ENCODE results near the gene IDI1. TPM values are rescaled to one million over a fixed set of nuclear protein-coding genes. Genes with fewer than 3 reads are reported as not detected.
"Not testable (repeated sequence)": the region's sequence is repeated elsewhere in the genome, so short reads cannot be mapped to it uniquely, and the experiment has no call there.

Gene IDI1
- total RNA-seq, 1 experiment from 2014 or later = 44.7 TPM

DNA sequence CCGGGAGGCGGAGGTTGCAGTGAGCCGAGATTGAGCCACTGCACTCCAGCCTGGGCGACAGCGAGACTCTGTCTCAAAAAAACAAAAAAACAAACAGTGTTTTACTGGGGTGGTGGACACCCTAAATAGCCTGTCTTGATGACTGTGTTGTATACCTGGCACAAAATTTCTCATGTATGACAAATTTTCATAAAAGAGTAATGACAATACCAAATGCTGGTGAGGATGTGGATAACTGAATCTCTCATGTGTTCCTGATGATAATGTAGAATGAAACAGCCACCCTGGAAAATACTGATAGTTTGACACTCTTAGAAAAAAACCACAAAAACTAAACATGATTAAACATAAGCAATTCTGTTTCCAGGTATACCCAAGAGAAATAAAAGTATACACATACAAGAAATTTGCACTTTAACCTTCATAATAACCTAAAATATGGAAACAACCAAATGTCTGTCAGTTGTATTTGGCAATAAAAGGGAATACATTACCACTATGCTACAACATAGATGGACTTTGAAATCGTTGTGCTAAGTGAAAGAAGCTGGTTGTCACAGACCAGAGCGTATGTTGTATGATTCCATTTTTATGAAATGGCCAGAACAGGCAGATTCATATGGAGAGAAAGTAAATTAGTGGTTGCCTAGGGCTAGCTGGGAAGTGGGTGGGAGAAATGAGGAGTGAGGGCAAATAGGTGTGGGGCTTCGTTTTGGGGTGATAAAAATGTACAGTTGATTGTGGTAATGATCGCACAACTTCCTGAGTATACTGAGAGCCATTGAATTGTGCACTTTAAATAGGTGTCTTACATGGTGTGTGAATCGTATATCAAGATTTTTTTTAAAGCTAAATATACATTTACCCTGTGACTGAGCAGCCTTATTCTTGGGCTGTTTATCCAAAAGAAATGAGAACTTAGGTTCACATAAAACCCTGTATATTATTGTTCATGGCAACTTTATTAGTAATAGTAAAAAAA is 19.8 kb upstream of the IDI1 start:
- no peak overlapping the region for H4K8ac ChIP-seq (replicated peaks; ENCODE audit: insufficient read length, low read depth, low read length)
- H2BK15ac ChIP-seq (ENCODE audit: low read depth, low read length) = no peak overlapping the region
- no peak overlapping the region for H2AK5ac ChIP-seq (ENCODE audit: insufficient read length, low read length)
- H4K5ac ChIP-seq (ENCODE audit: insufficient read length, low read depth, low read length) = no peak overlapping the region
- H3K56ac ChIP-seq (ENCODE audit: insufficient read length, low read depth, low read length) = no peak overlapping the region
- 0 out of 2 replicates have a peak, but pooled peaks cover 3% of the 10 kb centered on the region for H3K4me1 ChIP-seq (ENCODE audit: insufficient read depth, low read length)
- H3K23me2 ChIP-seq (ENCODE audit: insufficient read length, low read depth, low read length, poor library complexity, severe bottlenecking) = no peaks in the 10 kb centered on the region
- H3T11ph ChIP-seq (ENCODE audit: low read length) = no peak overlapping the region
- H3K27ac ChIP-seq (ENCODE audit: insufficient read length, low read depth, low read length) = no peak overlapping the region
- no peak overlapping the region for H2AFZ ChIP-seq (ENCODE audit: low read length)
- H3K27me3 ChIP-seq (ENCODE audit: insufficient read depth, low read length) = no peaks in the 10 kb centered on the region
- no peak overlapping the region for H3K23ac ChIP-seq (ENCODE audit: insufficient read length, low read depth, low read length)
- H4K20me1 ChIP-seq (ENCODE audit: control insufficient read depth, insufficient read depth, insufficient read length) = no peaks in the 10 kb centered on the region
- H3K4me3 Mint-ChIP-seq = no peak overlapping the region
- H2BK12ac ChIP-seq (ENCODE audit: insufficient read length, low read depth, low read length) = no peak overlapping the region
- no peak overlapping the region for H2BK20ac ChIP-seq (ENCODE audit: low read depth, low read length, poor library complexity, severe bottlenecking)
- no peaks in the 10 kb centered on the region for H3K27me3 Mint-ChIP-seq (ENCODE audit: low read depth)
- H3K4ac ChIP-seq (ENCODE audit: low read depth, low read length) = no peak overlapping the region
- H4K91ac ChIP-seq (ENCODE audit: insufficient read length, low read depth, low read length) = no peak overlapping the region
- no peak overlapping the region for H3K14ac ChIP-seq (ENCODE audit: insufficient read depth, low read length)
- H3K9ac ChIP-seq (ENCODE audit: extremely low read depth, insufficient read length, low read length) = no peak overlapping the region
- no peaks in the 10 kb centered on the region for H3K9me3 ChIP-seq (ENCODE audit: control insufficient read depth, low read depth, low read length)
- no peak overlapping the region for H3K18ac ChIP-seq (ENCODE audit: insufficient read length, low read depth, low read length)
- H2BK120ac ChIP-seq (ENCODE audit: low read depth, low read length, poor library complexity, severe bottlenecking) = no peak overlapping the region
- WGBS (ENCODE audit: extremely low coverage, insufficient read length, low lambda C conversion rate) = no CpG with 5 or more reads among the region's 10 CpGs
- TF ChIP-seq, protein P1, sequence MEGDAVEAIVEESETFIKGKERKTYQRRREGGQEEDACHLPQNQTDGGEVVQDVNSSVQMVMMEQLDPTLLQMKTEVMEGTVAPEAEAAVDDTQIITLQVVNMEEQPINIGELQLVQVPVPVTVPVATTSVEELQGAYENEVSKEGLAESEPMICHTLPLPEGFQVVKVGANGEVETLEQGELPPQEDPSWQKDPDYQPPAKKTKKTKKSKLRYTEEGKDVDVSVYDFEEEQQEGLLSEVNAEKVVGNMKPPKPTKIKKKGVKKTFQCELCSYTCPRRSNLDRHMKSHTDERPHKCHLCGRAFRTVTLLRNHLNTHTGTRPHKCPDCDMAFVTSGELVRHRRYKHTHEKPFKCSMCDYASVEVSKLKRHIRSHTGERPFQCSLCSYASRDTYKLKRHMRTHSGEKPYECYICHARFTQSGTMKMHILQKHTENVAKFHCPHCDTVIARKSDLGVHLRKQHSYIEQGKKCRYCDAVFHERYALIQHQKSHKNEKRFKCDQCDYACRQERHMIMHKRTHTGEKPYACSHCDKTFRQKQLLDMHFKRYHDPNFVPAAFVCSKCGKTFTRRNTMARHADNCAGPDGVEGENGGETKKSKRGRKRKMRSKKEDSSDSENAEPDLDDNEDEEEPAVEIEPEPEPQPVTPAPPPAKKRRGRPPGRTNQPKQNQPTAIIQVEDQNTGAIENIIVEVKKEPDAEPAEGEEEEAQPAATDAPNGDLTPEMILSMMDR (conservative IDR thresholded peaks at IDR 0.05) = no peak
- peaks cover 6 to 16% of the 10 kb centered on the region in 2 experiments; a peak in 3 of 4 replicates for H3K4me1 Mint-ChIP-seq
- H3K36me3 Mint-ChIP-seq (ENCODE audit: insufficient read depth in 1 of 3, low read depth in 3 of 3) = peaks cover 0 to 10% (median 2%) of the 10 kb centered on the region in 3 experiments; a peak in 5 of 7 replicates
- H3K27ac Mint-ChIP-seq = no peak overlapping the region
- H3K79me2 ChIP-seq (ENCODE audit: insufficient read depth, low read length) = no peaks in the 10 kb centered on the region
- H3K79me1 ChIP-seq (ENCODE audit: insufficient read depth, low read depth, low read length, poor library complexity, severe bottlenecking) = peaks cover 2% of the 10 kb centered on the region
- H2BK5ac ChIP-seq (ENCODE audit: insufficient read length, low read length) = no peak overlapping the region
- no peak overlapping the region for H3K4me2 ChIP-seq (ENCODE audit: insufficient read depth, insufficient read length, low read length)
- no peaks in the 10 kb centered on the region for H3K9me3 Mint-ChIP-seq
- DNase-seq = no peak

DNA sequence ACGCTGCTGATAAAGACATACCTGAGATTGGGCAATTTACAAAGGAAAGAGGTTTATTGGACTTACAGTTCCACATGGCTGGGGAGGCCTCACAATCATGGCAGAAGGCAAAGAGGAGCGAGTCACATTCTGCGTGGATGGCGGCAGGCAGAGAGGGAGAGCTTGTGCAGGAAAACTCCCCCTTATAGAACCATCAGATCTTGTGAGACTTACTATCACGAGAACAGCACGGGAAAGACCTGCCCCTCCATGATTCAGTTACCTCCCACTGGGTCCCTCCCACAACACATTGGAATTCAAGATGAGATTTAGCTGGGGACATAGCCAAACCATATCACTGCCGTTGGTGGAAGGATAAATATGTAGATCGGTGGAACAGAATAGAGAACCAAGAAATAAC is 17.8 kb upstream of the IDI1 start:
- no CpG with 5 or more reads among the region's 8 CpGs for WGBS (ENCODE audit: extremely low coverage, insufficient read length, low lambda C conversion rate)
- H3K27ac Mint-ChIP-seq = not testable (repeated sequence)

More for the DNA sequence above, 17.8 kb upstream of the IDI1 start:
- H2BK12ac ChIP-seq (ENCODE audit: insufficient read length, low read depth, low read length); H2AFZ ChIP-seq (ENCODE audit: low read length); H2AK5ac ChIP-seq (ENCODE audit: insufficient read length, low read length); H2BK20ac ChIP-seq (ENCODE audit: low read depth, low read length, poor library complexity, severe bottlenecking); H3K56ac ChIP-seq (ENCODE audit: insufficient read length, low read depth, low read length); H3K9ac ChIP-seq (ENCODE audit: extremely low read depth, insufficient read length, low read length); H3K27ac ChIP-seq (ENCODE audit: insufficient read length, low read depth, low read length); H4K20me1 ChIP-seq (ENCODE audit: control insufficient read depth, insufficient read depth, insufficient read length); H3K36me3 Mint-ChIP-seq (ENCODE audit: insufficient read depth in 1 of 3, low read depth in 3 of 3); H4K5ac ChIP-seq (ENCODE audit: insufficient read length, low read depth, low read length); H3T11ph ChIP-seq (ENCODE audit: low read length); H3K79me1 ChIP-seq (ENCODE audit: insufficient read depth, low read depth, low read length, poor library complexity, severe bottlenecking); H3K27me3 ChIP-seq (ENCODE audit: insufficient read depth, low read length); H3K79me2 ChIP-seq (ENCODE audit: insufficient read depth, low read length); H3K14ac ChIP-seq (ENCODE audit: insufficient read depth, low read length); H4K91ac ChIP-seq (ENCODE audit: insufficient read length, low read depth, low read length); DNase-seq; H3K9me3 Mint-ChIP-seq; H3K4ac ChIP-seq (ENCODE audit: low read depth, low read length); H3K18ac ChIP-seq (ENCODE audit: insufficient read length, low read depth, low read length); H4K8ac ChIP-seq (replicated peaks; ENCODE audit: insufficient read length, low read depth, low read length); H2BK120ac ChIP-seq (ENCODE audit: low read depth, low read length, poor library complexity, severe bottlenecking); H3K23me2 ChIP-seq (ENCODE audit: insufficient read length, low read depth, low read length, poor library complexity, severe bottlenecking); H3K4me3 Mint-ChIP-seq; H3K4me1 ChIP-seq (ENCODE audit: insufficient read depth, low read length); H2BK15ac ChIP-seq (ENCODE audit: low read depth, low read length); H3K23ac ChIP-seq (ENCODE audit: insufficient read length, low read depth, low read length); H3K9me3 ChIP-seq (ENCODE audit: control insufficient read depth, low read depth, low read length); H2BK5ac ChIP-seq (ENCODE audit: insufficient read length, low read length); H3K27me3 Mint-ChIP-seq (ENCODE audit: low read depth); H3K4me2 ChIP-seq (ENCODE audit: insufficient read depth, insufficient read length, low read length): not testable (repeated sequence)
- peaks cover 6 to 16% of the 10 kb centered on the region in 2 experiments; a peak in 3 of 4 replicates for H3K4me1 Mint-ChIP-seq

All from H9 (cell line).